ENCODE results near the gene LFNG. TPM values are rescaled to one million over a fixed set of nuclear protein-coding genes. Genes with fewer than 3 reads are reported as not detected.
A peak's percentile ranks its signal among the peaks of the same experiment; 100 is the strongest.

LFNG gene
- total and polyA plus RNA-seq, 2 donors from 2014 or later = 5.0 to 18.4 TPM

DNA sequence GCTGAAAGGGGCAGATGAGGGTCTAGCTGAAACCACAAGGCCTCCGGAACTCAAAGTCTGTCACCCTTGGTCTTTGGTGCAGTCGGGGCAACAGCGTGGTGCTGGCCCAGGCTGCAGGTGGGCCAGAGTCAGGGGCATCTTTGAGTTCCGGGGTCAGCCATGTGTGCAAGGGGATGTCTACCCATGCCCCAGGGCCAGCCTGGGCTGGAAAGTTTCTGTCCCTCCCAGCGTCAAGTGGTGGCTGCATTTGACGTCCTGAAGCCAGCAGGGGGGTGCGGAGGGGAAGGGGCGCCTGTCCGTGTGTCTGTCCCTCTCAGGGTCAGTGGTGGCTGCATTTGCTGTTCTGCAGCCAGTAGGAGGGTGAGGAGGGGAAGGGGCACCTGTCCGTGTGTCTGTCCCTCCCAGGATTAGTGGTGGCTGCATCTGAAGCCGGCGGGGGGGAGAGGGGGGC lies 35.1 kb downstream of the LFNG start:
- Histone ChIP-seq H3K9ac (ENCODE audit: low read length in 3 of 3) (peak overlapping the region in 2 of 3 donors; percentile 44 to 67), H3K4me3 (ENCODE audit: low read length in 3 of 3) (peak overlapping the region; percentile 73 to 77 (median 73)), H3K9me3 (ENCODE audit: control insufficient read depth in 2 of 3, insufficient read depth in 1 of 3, low read length in 3 of 3) (no peaks in the 10 kb centered on the region), H3K4me1 (ENCODE audit: control insufficient read depth in 2 of 3, insufficient read depth in 2 of 3, low read depth in 1 of 3, low read length in 3 of 3) (peaks cover 0 to 10% (median 8%) of the 10 kb centered on the region in 3 donors), H3K27ac (ENCODE audit: low read depth in 2 of 2, low read length in 2 of 2) (no peak overlapping the region), H3K36me3 (ENCODE audit: control insufficient read depth in 2 of 3, insufficient read depth in 3 of 3, low read length in 3 of 3) (peaks cover 0 to 1% (median under 1%) of the 10 kb centered on the region in 3 donors), H3K27me3 (ENCODE audit: control insufficient read depth, insufficient read depth, low read length) (no peaks in the 10 kb centered on the region)
- TF ChIP-seq, protein P1, sequence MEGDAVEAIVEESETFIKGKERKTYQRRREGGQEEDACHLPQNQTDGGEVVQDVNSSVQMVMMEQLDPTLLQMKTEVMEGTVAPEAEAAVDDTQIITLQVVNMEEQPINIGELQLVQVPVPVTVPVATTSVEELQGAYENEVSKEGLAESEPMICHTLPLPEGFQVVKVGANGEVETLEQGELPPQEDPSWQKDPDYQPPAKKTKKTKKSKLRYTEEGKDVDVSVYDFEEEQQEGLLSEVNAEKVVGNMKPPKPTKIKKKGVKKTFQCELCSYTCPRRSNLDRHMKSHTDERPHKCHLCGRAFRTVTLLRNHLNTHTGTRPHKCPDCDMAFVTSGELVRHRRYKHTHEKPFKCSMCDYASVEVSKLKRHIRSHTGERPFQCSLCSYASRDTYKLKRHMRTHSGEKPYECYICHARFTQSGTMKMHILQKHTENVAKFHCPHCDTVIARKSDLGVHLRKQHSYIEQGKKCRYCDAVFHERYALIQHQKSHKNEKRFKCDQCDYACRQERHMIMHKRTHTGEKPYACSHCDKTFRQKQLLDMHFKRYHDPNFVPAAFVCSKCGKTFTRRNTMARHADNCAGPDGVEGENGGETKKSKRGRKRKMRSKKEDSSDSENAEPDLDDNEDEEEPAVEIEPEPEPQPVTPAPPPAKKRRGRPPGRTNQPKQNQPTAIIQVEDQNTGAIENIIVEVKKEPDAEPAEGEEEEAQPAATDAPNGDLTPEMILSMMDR (IDR thresholded peaks at IDR 0.05; ENCODE audit: borderline replicate concordance, extremely low read depth, insufficient read depth) = no peak
- FAIRE-seq (no peak), DNase-seq (peak in 1 of 5 donors; percentile 83)
- intact Hi-C loops (cut with DNase I) = no loop called here

DNA sequence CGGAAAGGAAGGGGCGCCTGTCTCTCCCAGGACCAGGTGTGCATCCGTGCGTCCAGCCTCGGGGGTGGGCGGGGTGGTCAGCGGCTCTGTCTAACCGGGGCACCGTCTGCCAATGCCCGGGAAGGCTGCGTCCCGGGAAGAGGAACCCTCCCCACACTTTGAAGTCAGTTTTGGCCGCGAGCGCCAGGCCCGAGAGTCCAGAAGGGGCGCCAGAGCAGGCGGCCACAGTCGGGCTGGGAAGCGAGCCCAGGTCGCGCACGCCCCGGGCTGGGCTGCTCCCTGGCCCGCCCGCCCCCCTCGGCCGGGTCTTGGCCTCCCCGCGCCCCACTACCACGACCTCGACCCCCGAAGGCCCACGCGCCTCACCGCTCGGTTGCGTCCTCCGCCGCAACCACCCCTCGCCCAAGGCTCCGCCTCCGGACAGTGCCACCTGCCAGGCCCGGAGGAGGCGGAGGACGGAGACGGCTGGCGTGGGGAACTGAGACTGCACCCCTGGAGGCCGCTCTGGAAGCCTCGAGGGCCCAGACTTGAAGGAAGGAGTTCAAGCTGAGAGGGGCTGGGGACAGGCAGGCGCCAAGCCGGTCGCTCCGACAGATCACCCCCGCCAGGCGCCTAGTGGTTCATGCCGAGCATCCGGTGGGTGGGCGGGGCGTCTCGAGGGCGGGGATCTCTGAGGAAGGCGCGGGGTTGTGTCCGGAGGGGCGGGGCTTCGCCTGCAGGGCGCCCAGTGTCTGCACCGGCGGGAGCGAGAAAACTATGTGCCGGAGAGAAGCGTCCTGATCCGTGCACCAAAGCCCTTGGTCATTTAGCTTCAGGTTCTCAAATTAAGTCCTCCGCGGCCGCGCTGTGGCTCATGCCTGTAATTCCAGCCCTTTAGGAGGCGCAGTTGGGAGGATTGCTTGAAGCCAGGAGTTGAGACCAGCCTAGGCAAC lies 35.8 kb downstream of the LFNG start, which contains the start of gene BRAT1:
TSS of gene BRAT1 (minus strand) at position 404 of the 932 bp plus-strand sequence. CDS start 1,093 bp downstream, outside the sequence.
- peak within 1 kb of the TSS; percentile 44 to 67 (median 65) for H3K9ac ChIP-seq (ENCODE audit: low read length in 3 of 3)
- H3K36me3 ChIP-seq (ENCODE audit: control insufficient read depth in 2 of 3, insufficient read depth in 3 of 3, low read length in 3 of 3) = no peaks in the 10 kb centered on the region
- intact Hi-C loops (cut with DNase I) = no loop called here
- H3K4me3 ChIP-seq (ENCODE audit: low read length in 3 of 3) = peak within 1 kb of the TSS; percentile 73 to 77 (median 73)
- peaks cover 0 to 12% (median 8%) of the 10 kb centered on the region in 3 donors for H3K4me1 ChIP-seq (ENCODE audit: control insufficient read depth in 2 of 3, insufficient read depth in 2 of 3, low read depth in 1 of 3, low read length in 3 of 3)
- no peak for FAIRE-seq
- peak; percentile 97 to 99 (median 98) for DNase-seq
- no peaks in the 10 kb centered on the region for H3K9me3 ChIP-seq (ENCODE audit: control insufficient read depth in 2 of 3, insufficient read depth in 1 of 3, low read length in 3 of 3)
- TF ChIP-seq, protein P1 (IDR thresholded peaks at IDR 0.05; ENCODE audit: borderline replicate concordance, extremely low read depth, insufficient read depth) = peak; percentile 1
- H3K27me3 ChIP-seq (ENCODE audit: control insufficient read depth, insufficient read depth, low read length) = no peaks in the 10 kb centered on the region
- peak within 1 kb of the TSS; percentile 99 for H3K27ac ChIP-seq (ENCODE audit: low read depth in 2 of 2, low read length in 2 of 2)

DNA sequence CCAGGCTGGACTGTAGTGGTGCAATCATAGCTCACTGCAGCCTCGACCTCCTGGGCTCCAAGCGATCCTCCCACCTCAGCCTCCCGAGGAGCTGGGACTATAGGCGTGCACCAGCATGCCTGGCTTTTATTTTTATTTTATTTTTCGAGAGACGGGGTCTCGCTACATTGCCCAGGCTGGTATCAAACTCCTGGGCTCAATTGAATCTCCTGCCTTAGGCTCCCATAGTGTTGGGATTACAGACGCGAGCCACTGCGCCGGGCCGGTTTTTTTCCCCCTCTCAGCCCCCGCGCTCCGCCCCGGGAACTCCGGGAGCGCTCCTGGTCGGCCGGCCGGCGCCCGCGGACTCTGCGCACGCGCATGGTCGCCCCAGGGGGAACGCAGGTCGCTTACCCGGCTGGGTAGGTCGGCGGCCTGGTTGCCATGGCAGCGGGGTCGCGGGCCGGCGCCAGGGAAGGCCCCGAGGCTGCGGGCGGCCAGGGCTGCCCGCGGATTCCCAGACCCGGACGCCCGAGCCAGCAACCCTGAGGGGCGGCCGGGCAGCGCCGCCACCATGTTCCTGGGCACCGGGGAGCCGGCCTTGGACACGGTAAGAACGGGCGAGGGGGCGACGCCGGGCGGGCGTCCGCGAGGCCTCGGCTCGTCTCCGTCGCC lies 39.2 kb downstream of the LFNG start, which contains the start of gene IQCE:
TSS of gene IQCE (plus strand) at position 351 of the 654 bp plus-strand sequence. CDS start at position 554, 203 bp downstream.
- H3K27ac ChIP-seq (ENCODE audit: low read depth in 2 of 2, low read length in 2 of 2) = peak within 1 kb of the TSS; percentile 25 to 32
- intact Hi-C loops (cut with DNase I) = no loop called here
- FAIRE-seq (no peak), DNase-seq (peak; percentile 92 to 98 (median 97))
- TF ChIP-seq, protein P1 (IDR thresholded peaks at IDR 0.05; ENCODE audit: borderline replicate concordance, extremely low read depth, insufficient read depth) = peak; percentile 22
- peak within 1 kb of the TSS; percentile 18 to 65 (median 54) for H3K9ac ChIP-seq (ENCODE audit: low read length in 3 of 3)
- peak within 1 kb of the TSS; percentile 51 to 79 (median 61) for H3K4me3 ChIP-seq (ENCODE audit: low read length in 3 of 3)
- H3K36me3 ChIP-seq (ENCODE audit: control insufficient read depth in 2 of 3, insufficient read depth in 3 of 3, low read length in 3 of 3) = no peaks in the 10 kb centered on the region
- H3K9me3 ChIP-seq (ENCODE audit: control insufficient read depth in 2 of 3, insufficient read depth in 1 of 3, low read length in 3 of 3) = no peaks in the 10 kb centered on the region
- peaks cover 0 to 12% (median 8%) of the 10 kb centered on the region in 3 donors for H3K4me1 ChIP-seq (ENCODE audit: control insufficient read depth in 2 of 3, insufficient read depth in 2 of 3, low read depth in 1 of 3, low read length in 3 of 3)
- no peaks in the 10 kb centered on the region for H3K27me3 ChIP-seq (ENCODE audit: control insufficient read depth, insufficient read depth, low read length)

Data from kidney (tissue), 14 donors.